ENCODE results near the gene DPP4.

- no peak for TF ChIP-seq CTCF (optimal IDR thresholded peaks at IDR 0.05 in 1 of 3, IDR thresholded peaks at IDR 0.05 in 1 of 3, conservative IDR thresholded peaks at IDR 0.05 in 1 of 3; ENCODE audit: extremely low read depth in 1 of 3, insufficient read depth in 2 of 3, low read length in 3 of 3)
- no peak for TF ChIP-seq EZH2 (IDR thresholded peaks at IDR 0.05; ENCODE audit: low read length)
These were observed 13.5 kb downstream of the DPP4 start for GRCh38 chr2:162060532-162060931.

All from keratinocyte (primary cell).